ENCODE results near the gene SLC66A3. TPM values are rescaled to one million over a fixed set of nuclear protein-coding genes. Genes with fewer than 3 reads are reported as not detected.

SLC66A3 gene
- total and polyA plus RNA-seq, 2 donors (not counting 3 experiments of a cell fraction or from before 2014, with no cell fraction given) = 14.3 to 31.4 TPM

GRCh38 chr2:11214770-11215169 lies 59.5 kb downstream of the SLC66A3 start:
- BruUV-seq (replicated peaks) = no TSS peak
- Histone ChIP-seq H3K9me3 (replicated peaks; ENCODE audit: control insufficient read depth, insufficient read depth, low read length) (no peaks in the 10 kb centered on the region), H2AFZ (ENCODE audit: low read depth, low read length) (no peak overlapping the region), H3K4me1 (ENCODE audit: control insufficient read depth, extremely low read depth, insufficient read depth, low read length) (no peaks in the 10 kb centered on the region), H3K4me3 (replicated peaks in 1 of 3; ENCODE audit: insufficient read depth in 1 of 3, low read depth in 1 of 3, low read length in 3 of 3) (no peak overlapping the region), H3K9ac (replicated peaks; ENCODE audit: extremely low read depth, insufficient read depth, low read length) (no peak overlapping the region), H3K79me2 (ENCODE audit: control insufficient read depth, insufficient read depth, low read length) (no peaks in the 10 kb centered on the region), H3K27me3 (ENCODE audit: control insufficient read depth in 2 of 2, insufficient read depth in 2 of 2, low read length in 2 of 2) (no peaks in the 10 kb centered on the region), H3K27ac (ENCODE audit: insufficient read depth, low read depth, low read length) (no peak overlapping the region), H3K9me1 (replicated peaks; ENCODE audit: control insufficient read depth, extremely low read depth, insufficient read depth, low read length) (no peaks in the 10 kb centered on the region), H3K36me3 (ENCODE audit: control insufficient read depth in 2 of 2, extremely low read depth in 1 of 2, insufficient read depth in 2 of 2, low read length in 2 of 2) (peaks cover 0 to 16% of the 10 kb centered on the region in 2 experiments), H4K20me1 (replicated peaks; ENCODE audit: control insufficient read depth, extremely low read depth, insufficient read depth, low read length) (no peaks in the 10 kb centered on the region), H3K4me2 (ENCODE audit: insufficient read depth, low read length) (no peak overlapping the region)
- CTCF ChIA-PET = interaction anchor here (2.3 kb wide), 1 partner anchor 232 kb away, joined by 10 read pairs; no protein-coding TSS in a partner anchor
- dilution Hi-C loops (cut with MboI; ENCODE audit: extremely low pct_ligation_motif_present, low sequenced_read_pairs) (no loop called here), intact Hi-C loops (cut with micrococcal nuclease) (no loop called here)
- FAIRE-seq (no peak), DNase-seq (ENCODE audit: low read depth, low spot score) (no peak)
- TF ChIP-seq CTCF (IDR thresholded peaks at IDR 0.05; ENCODE audit: extremely low read depth in 1 of 2, insufficient read depth in 1 of 2, low read depth in 1 of 2, low read length in 2 of 2) = no peak
- no peak for TF ChIP-seq MYC (IDR thresholded peaks at IDR 0.05; ENCODE audit: low read depth, low read length)
- no peak for TF ChIP-seq JUN (IDR thresholded peaks at IDR 0.05; ENCODE audit: borderline replicate concordance, insufficient read depth, insufficient read length, low read depth)
- no peak for TF ChIP-seq POLR2AphosphoS5 (IDR thresholded peaks at IDR 0.05; ENCODE audit: insufficient read depth, low read depth, low read length)
- TF ChIP-seq, protein P1, sequence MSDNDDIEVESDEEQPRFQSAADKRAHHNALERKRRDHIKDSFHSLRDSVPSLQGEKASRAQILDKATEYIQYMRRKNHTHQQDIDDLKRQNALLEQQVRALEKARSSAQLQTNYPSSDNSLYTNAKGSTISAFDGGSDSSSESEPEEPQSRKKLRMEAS (IDR thresholded peaks at IDR 0.05; ENCODE audit: insufficient read depth, insufficient read length) = no peak
- TF ChIP-seq FOS (IDR thresholded peaks at IDR 0.05; ENCODE audit: borderline replicate concordance, insufficient read depth, low read length) = no peak
- no peak for TF ChIP-seq GATA2 (IDR thresholded peaks at IDR 0.05; ENCODE audit: insufficient read depth, insufficient read length, low read depth, low read length)
- no peak for TF ChIP-seq POLR2A (IDR thresholded peaks at IDR 0.05; ENCODE audit: low read depth, low read length)
- no peak for TF ChIP-seq EZH2 (IDR thresholded peaks at IDR 0.05; ENCODE audit: borderline replicate concordance, low read depth, low read length, severe bottlenecking)
- POLR2A ChIA-PET = no interaction called here
